ENCODE data around the gene SMYD3.

SMYD3 gene

DNA sequence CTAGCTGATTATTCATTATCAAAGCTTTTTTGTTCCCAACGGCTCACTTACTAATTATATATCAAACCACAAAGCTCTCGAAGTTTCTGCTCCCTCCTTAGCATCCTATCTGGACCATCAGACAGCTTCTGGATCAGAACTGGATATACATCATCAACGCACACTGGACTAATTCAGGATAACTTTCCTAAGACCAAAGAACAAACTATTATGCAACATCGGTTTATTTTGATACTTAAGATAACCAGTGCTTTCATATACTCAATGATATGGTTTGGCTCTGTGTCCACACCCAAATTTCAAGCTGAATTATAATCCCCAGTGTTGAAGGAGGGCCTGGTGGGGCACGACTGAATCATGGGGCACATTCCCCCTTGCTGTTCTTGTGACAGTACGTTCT, 110.8 kb downstream of the SMYD3 start:
- H3K9me3 ChIP-seq (ENCODE audit: insufficient read depth, low read length, severe bottlenecking): peaks cover 6% of the 10 kb centered on the region
- no peaks in the 10 kb centered on the region for H3K27me3 ChIP-seq (ENCODE audit: insufficient read depth, low read length, poor library complexity)
- peaks cover 7% of the 10 kb centered on the region; the same call in 1 of the 2 replicates for H3K79me2 ChIP-seq (ENCODE audit: insufficient read depth, low read length)
- H2AFZ ChIP-seq (ENCODE audit: low read depth, low read length): no peak overlapping the region
- H3K4me2 ChIP-seq (ENCODE audit: insufficient read depth, low read length): no peak overlapping the region
- DNase-seq (no peak), ATAC-seq (ENCODE audit: insufficient read depth, low read depth) (no peak)
- H3K36me3 ChIP-seq (ENCODE audit: insufficient read depth, low read length): no peaks in the 10 kb centered on the region
- no peak overlapping the region for H3K9ac ChIP-seq (ENCODE audit: low read depth, low read length)
- no peaks in the 10 kb centered on the region for H3K4me1 ChIP-seq (ENCODE audit: insufficient read depth, low read length)
- no peaks in the 10 kb centered on the region for H4K20me1 ChIP-seq (ENCODE audit: insufficient read depth, low read length)
- H3K4me3 ChIP-seq (ENCODE audit: low read depth in 1 of 2, low read length in 2 of 2): no peak overlapping the region
- no peak for TF ChIP-seq EZH2 (IDR thresholded peaks at IDR 0.05; ENCODE audit: borderline replicate concordance, low read depth, low read length, severe bottlenecking)
- TF ChIP-seq, protein P1, sequence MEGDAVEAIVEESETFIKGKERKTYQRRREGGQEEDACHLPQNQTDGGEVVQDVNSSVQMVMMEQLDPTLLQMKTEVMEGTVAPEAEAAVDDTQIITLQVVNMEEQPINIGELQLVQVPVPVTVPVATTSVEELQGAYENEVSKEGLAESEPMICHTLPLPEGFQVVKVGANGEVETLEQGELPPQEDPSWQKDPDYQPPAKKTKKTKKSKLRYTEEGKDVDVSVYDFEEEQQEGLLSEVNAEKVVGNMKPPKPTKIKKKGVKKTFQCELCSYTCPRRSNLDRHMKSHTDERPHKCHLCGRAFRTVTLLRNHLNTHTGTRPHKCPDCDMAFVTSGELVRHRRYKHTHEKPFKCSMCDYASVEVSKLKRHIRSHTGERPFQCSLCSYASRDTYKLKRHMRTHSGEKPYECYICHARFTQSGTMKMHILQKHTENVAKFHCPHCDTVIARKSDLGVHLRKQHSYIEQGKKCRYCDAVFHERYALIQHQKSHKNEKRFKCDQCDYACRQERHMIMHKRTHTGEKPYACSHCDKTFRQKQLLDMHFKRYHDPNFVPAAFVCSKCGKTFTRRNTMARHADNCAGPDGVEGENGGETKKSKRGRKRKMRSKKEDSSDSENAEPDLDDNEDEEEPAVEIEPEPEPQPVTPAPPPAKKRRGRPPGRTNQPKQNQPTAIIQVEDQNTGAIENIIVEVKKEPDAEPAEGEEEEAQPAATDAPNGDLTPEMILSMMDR (IDR thresholded peaks at IDR 0.05; ENCODE audit: borderline replicate concordance, extremely low read depth, low read length, poor library complexity, severe bottlenecking): no peak
- no peak overlapping the region for H3K27ac ChIP-seq (ENCODE audit: low read length)

DNA sequence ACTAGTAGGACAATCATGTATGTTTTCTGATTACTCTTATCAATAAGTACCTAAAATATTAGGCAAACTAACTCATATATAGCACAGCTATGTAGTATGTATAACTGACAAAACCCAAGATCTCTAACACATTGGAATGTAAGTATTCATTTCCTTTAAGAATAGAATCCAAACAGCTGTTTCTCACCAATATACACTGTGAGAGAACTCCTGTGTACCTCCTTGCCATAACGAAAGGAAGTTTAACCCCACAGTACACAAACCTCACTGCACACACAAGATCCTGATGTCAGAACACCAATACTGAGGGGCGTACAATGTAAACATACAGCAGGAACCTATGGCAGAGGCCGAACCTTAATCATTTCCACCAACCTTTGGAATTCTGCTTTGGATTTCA, 113.0 kb downstream of the SMYD3 start:
- DNase-seq: no peak
- Histone ChIP-seq H3K79me2 (ENCODE audit: insufficient read depth, low read length) (peaks cover 7% of the 10 kb centered on the region; the same call in 1 of the 2 replicates), H3K4me2 (ENCODE audit: insufficient read depth, low read length) (no peak overlapping the region), H4K20me1 (ENCODE audit: insufficient read depth, low read length) (no peaks in the 10 kb centered on the region), H3K36me3 (ENCODE audit: insufficient read depth, low read length) (no peaks in the 10 kb centered on the region), H3K27me3 (ENCODE audit: insufficient read depth, low read length, poor library complexity) (no peaks in the 10 kb centered on the region), H2AFZ (ENCODE audit: low read depth, low read length) (no peak overlapping the region), H3K9ac (ENCODE audit: low read depth, low read length) (no peak overlapping the region), H3K4me3 (ENCODE audit: low read depth in 1 of 2, low read length in 2 of 2) (no peak overlapping the region), H3K9me3 (ENCODE audit: insufficient read depth, low read length, severe bottlenecking) (peaks cover 8% of the 10 kb centered on the region), H3K4me1 (ENCODE audit: insufficient read depth, low read length) (no peaks in the 10 kb centered on the region), H3K27ac (ENCODE audit: low read length) (no peak overlapping the region)
- ATAC-seq (ENCODE audit: insufficient read depth, low read depth): peak; percentile 33; the same call in 1 of the 3 replicates
- TF ChIP-seq, protein P1 (IDR thresholded peaks at IDR 0.05; ENCODE audit: borderline replicate concordance, extremely low read depth, low read length, poor library complexity, severe bottlenecking): no peak
- no peak for TF ChIP-seq EZH2 (IDR thresholded peaks at IDR 0.05; ENCODE audit: borderline replicate concordance, low read depth, low read length, severe bottlenecking)

DNA sequence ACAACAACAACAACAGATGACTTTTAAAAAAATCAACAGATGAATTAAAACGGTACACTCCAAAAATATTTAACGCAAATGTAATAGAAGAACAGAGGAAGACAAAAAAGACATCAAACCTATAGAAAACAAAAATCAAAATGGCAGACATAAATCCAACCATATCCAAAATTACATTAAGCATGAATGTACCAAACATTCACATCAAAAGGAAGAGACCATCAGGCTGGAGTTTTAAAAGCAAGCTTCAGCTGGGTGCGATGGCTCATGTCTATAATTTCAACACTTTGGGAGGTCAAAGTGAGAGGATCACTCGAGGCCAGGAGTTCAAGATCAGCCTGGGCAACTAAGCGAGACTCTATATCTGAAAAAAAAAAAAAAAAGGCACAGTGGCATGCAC, 116.2 kb downstream of the SMYD3 start:
- H3K4me1 ChIP-seq (ENCODE audit: insufficient read depth, low read length): no peaks in the 10 kb centered on the region
- H3K9ac ChIP-seq (ENCODE audit: low read depth, low read length): no peak overlapping the region
- no peak overlapping the region for H3K27ac ChIP-seq (ENCODE audit: low read length)
- H2AFZ ChIP-seq (ENCODE audit: low read depth, low read length): no peak overlapping the region
- no peak overlapping the region for H3K4me3 ChIP-seq (ENCODE audit: low read depth in 1 of 2, low read length in 2 of 2)
- peaks cover 7% of the 10 kb centered on the region; the same call in 1 of the 2 replicates for H3K79me2 ChIP-seq (ENCODE audit: insufficient read depth, low read length)
- no peaks in the 10 kb centered on the region for H3K36me3 ChIP-seq (ENCODE audit: insufficient read depth, low read length)
- no peaks in the 10 kb centered on the region for H4K20me1 ChIP-seq (ENCODE audit: insufficient read depth, low read length)
- no peak for DNase-seq
- no peak for TF ChIP-seq EZH2 (IDR thresholded peaks at IDR 0.05; ENCODE audit: borderline replicate concordance, low read depth, low read length, severe bottlenecking)
- TF ChIP-seq, protein P1 (IDR thresholded peaks at IDR 0.05; ENCODE audit: borderline replicate concordance, extremely low read depth, low read length, poor library complexity, severe bottlenecking): no peak
- no peak for ATAC-seq (ENCODE audit: insufficient read depth, low read depth)
- H3K27me3 ChIP-seq (ENCODE audit: insufficient read depth, low read length, poor library complexity): no peaks in the 10 kb centered on the region
- peaks cover 8% of the 10 kb centered on the region for H3K9me3 ChIP-seq (ENCODE audit: insufficient read depth, low read length, severe bottlenecking)
- H3K4me2 ChIP-seq (ENCODE audit: insufficient read depth, low read length): no peak overlapping the region

DNA sequence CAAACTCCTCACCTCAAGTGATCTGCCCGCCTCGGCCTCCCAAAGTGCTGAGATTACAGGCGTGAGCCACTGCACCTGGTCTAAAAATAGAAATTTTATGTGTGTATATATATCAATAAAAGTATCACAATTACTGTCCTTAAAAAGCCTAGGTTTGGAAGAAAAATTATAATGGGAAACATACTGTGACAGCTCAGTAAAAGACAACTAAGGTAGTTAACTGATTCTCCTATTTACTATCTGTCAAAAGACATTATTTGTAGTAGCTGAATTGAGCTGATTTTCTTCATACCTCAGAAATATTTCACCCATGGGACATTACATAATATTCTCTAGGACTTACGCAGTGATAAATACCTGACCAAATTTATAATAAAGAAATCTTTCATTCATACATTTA, 122.5 kb downstream of the SMYD3 start:
- Histone ChIP-seq H3K27me3 (ENCODE audit: insufficient read depth, low read length, poor library complexity) (no peaks in the 10 kb centered on the region), H3K9me3 (ENCODE audit: insufficient read depth, low read length, severe bottlenecking) (no peaks in the 10 kb centered on the region), H3K79me2 (ENCODE audit: insufficient read depth, low read length) (peaks cover 10% of the 10 kb centered on the region), H3K4me2 (ENCODE audit: insufficient read depth, low read length) (no peak overlapping the region), H3K36me3 (ENCODE audit: insufficient read depth, low read length) (no peaks in the 10 kb centered on the region), H3K4me3 (ENCODE audit: low read depth in 1 of 2, low read length in 2 of 2) (no peak overlapping the region), H3K9ac (ENCODE audit: low read depth, low read length) (no peak overlapping the region), H3K27ac (ENCODE audit: low read length) (no peak overlapping the region), H3K4me1 (ENCODE audit: insufficient read depth, low read length) (no peaks in the 10 kb centered on the region), H2AFZ (ENCODE audit: low read depth, low read length) (no peak overlapping the region), H4K20me1 (ENCODE audit: insufficient read depth, low read length) (0 out of 2 replicates have a peak, but pooled peaks cover 5% of the 10 kb centered on the region)
- TF ChIP-seq EZH2 (IDR thresholded peaks at IDR 0.05; ENCODE audit: borderline replicate concordance, low read depth, low read length, severe bottlenecking): no peak
- TF ChIP-seq, protein P1 (IDR thresholded peaks at IDR 0.05; ENCODE audit: borderline replicate concordance, extremely low read depth, low read length, poor library complexity, severe bottlenecking): no peak
- no peak for ATAC-seq (ENCODE audit: insufficient read depth, low read depth)
- DNase-seq: no peak

All from DND-41 (cell line).